ENCODE results near the gene ABCA12.

DNA sequence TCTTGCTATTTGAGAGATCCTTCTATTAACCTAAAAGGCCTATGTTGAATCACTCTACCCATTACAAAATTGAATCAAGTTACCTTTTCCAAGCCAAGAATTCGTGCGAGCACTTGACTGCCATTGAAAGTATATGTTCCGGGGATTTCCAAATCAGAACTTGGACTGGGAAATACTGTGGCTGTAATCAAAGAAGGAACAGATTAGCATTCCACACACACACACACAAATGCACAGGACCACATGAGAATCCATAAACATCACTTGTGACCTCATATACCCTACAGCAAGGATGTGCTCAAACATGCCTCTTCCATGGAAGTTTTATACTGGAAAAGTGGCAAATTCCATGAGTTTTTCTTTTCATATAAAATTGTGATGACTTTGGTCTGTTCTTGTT is 86.0 kb downstream of the ABCA12 start:
- TF ChIP-seq POLR2AphosphoS5 (IDR thresholded peaks at IDR 0.05) = no peak
- TF ChIP-seq, protein P1, sequence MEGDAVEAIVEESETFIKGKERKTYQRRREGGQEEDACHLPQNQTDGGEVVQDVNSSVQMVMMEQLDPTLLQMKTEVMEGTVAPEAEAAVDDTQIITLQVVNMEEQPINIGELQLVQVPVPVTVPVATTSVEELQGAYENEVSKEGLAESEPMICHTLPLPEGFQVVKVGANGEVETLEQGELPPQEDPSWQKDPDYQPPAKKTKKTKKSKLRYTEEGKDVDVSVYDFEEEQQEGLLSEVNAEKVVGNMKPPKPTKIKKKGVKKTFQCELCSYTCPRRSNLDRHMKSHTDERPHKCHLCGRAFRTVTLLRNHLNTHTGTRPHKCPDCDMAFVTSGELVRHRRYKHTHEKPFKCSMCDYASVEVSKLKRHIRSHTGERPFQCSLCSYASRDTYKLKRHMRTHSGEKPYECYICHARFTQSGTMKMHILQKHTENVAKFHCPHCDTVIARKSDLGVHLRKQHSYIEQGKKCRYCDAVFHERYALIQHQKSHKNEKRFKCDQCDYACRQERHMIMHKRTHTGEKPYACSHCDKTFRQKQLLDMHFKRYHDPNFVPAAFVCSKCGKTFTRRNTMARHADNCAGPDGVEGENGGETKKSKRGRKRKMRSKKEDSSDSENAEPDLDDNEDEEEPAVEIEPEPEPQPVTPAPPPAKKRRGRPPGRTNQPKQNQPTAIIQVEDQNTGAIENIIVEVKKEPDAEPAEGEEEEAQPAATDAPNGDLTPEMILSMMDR (IDR thresholded peaks at IDR 0.05) = no peak
- TF ChIP-seq POLR2A (IDR thresholded peaks at IDR 0.05; ENCODE audit: low read depth) = no peak

Data from esophagus muscularis mucosa (tissue), 3 donors.